ENCODE measurements around the gene JAK3. TPM values are rescaled to one million over a fixed set of nuclear protein-coding genes. Genes with fewer than 3 reads are reported as not detected.

Gene JAK3
- total and polyA plus RNA-seq, 2 of the 8 experiments (the other 6 are each of a cell fraction or from before 2014, with no cell fraction given), result 4.0 to 4.7 TPM

GRCh38 chr19:17788632-17789031, 59.1 kb downstream of the JAK3 start:
- Histone ChIP-seq H3K4me3 (ENCODE audit: extremely low read depth in 1 of 4, insufficient read depth in 2 of 4, low read depth in 3 of 4, low read length in 4 of 4) (no peak overlapping the region), H2BK120ac (replicated peaks; ENCODE audit: low read depth, low read length) (no peak overlapping the region), H3K27ac (ENCODE audit: low read depth, low read length) (no peak overlapping the region), H3K4me2 (ENCODE audit: insufficient read depth in 1 of 2, low read depth in 2 of 2, low read length in 2 of 2) (no peak overlapping the region), H3K36me3 (ENCODE audit: control insufficient read depth in 2 of 4, insufficient read depth in 4 of 4, low read length in 3 of 4) (peaks cover 0 to 3% (median 0%) of the 10 kb centered on the region in 4 experiments; a peak in 3 of 8 replicates), H4K5ac (ENCODE audit: insufficient read length, low read depth, low read length) (no peak overlapping the region), H3K9ac (replicated peaks in 1 of 4; ENCODE audit: extremely low read depth in 1 of 4, low read depth in 3 of 4, low read length in 3 of 4) (no peak overlapping the region), H2AFZ (ENCODE audit: low read length) (no peak overlapping the region), H3K23me2 (ENCODE audit: low read depth, low read length) (no peaks in the 10 kb centered on the region), H3K4ac (replicated peaks; ENCODE audit: insufficient read length, low read depth, low read length) (no peak overlapping the region), H3K14ac (ENCODE audit: insufficient read length) (no peak overlapping the region), H4K91ac (replicated peaks; ENCODE audit: insufficient read length, low read length) (no peak overlapping the region), H3K79me2 (ENCODE audit: control insufficient read depth in 1 of 2, insufficient read depth in 2 of 2, low read length in 2 of 2) (no peaks in the 10 kb centered on the region), H2BK20ac (ENCODE audit: low read length) (no peak overlapping the region), H4K20me1 (replicated peaks in 1 of 2; ENCODE audit: control insufficient read depth in 1 of 2, insufficient read depth in 2 of 2, low read length in 2 of 2) (peaks cover 0 to 2% of the 10 kb centered on the region in 2 experiments), H3K23ac (ENCODE audit: insufficient read length) (no peak overlapping the region), H2BK12ac (ENCODE audit: low read depth, low read length) (no peak overlapping the region), H3K79me1 (ENCODE audit: low read depth, low read length) (no peaks in the 10 kb centered on the region), H3K18ac (ENCODE audit: extremely low read depth, low read length) (no peak overlapping the region), H2AK5ac (ENCODE audit: low read depth, low read length) (no peak overlapping the region), H3K9me3 (ENCODE audit: insufficient read depth in 2 of 2, low read depth in 1 of 2, low read length in 1 of 2) (no peaks in the 10 kb centered on the region), H4K8ac (ENCODE audit: extremely low read depth, insufficient read depth, low read length) (no peak overlapping the region), H2BK5ac (ENCODE audit: low read depth, low read length) (no peak overlapping the region), H2BK15ac (ENCODE audit: low read length) (no peak overlapping the region), H3K4me1 (replicated peaks in 1 of 4; ENCODE audit: control insufficient read depth in 3 of 4, insufficient read depth in 4 of 4, low read length in 3 of 4) (peaks cover 0 to 4% (median 2%) of the 10 kb centered on the region in 4 experiments; a peak in 4 of 7 replicates), H3K27me3 (replicated peaks in 1 of 4; ENCODE audit: control insufficient read depth in 3 of 4, extremely low read depth in 1 of 4, insufficient read depth in 3 of 4, low read length in 3 of 4) (no peaks in the 10 kb centered on the region), H3K56ac (replicated peaks; ENCODE audit: insufficient read length, low read depth, low read length) (no peak overlapping the region)
- 88% methylated on average over 2 of the region's 2 CpGs; no CpG with 5 or more reads in 1 of the 2 experiments for WGBS, 2 experiments (ENCODE audit: extremely low coverage in 1 of 2, insufficient coverage in 1 of 2, insufficient read length in 1 of 2, insufficient replicate concordance in 2 of 2, low coverage in 1 of 2, low lambda C conversion rate in 2 of 2, missing lambda C conversion rate in 1 of 2)
- FAIRE-seq (no peak), DNase-seq (ENCODE audit: low read depth in 1 of 2, low spot score in 2 of 2) (no peak)
- ChIA-PET CTCF (ENCODE audit: partially characterized antibody) (interaction anchor here (1.3 to 1.7 kb wide), 2 partner anchors 34 to 67 kb away, joined by 4 read pairs; no protein-coding TSS in a partner anchor), POLR2A (ENCODE audit: partially characterized antibody) (interaction anchor here (1.7 kb wide), 1 partner anchor 72 kb away, joined by 3 read pairs; no protein-coding TSS in a partner anchor)
- no peak for TF ChIP-seq KDM4A (IDR thresholded peaks at IDR 0.05; ENCODE audit: low read depth, low read length, severe bottlenecking)
- no peak for TF ChIP-seq SP2 (IDR thresholded peaks at IDR 0.05; ENCODE audit: low read length)
- TF ChIP-seq CHD1 (IDR thresholded peaks at IDR 0.05; ENCODE audit: low read depth, low read length), result no peak
- TF ChIP-seq CTBP2 (IDR thresholded peaks at IDR 0.05; ENCODE audit: borderline replicate concordance, insufficient read depth, insufficient read length, low read length), result no peak
- TF ChIP-seq EGR1 (IDR thresholded peaks at IDR 0.05; ENCODE audit: borderline replicate concordance, low read depth, low read length), result no peak
- TF ChIP-seq CREB1 (IDR thresholded peaks at IDR 0.05), result no peak

Data from H1 (cell line).